Muscle of leg (tissue), 16 donors: ENCODE results near the gene DDX39B. TPM values are rescaled to one million over a fixed set of nuclear protein-coding genes. Genes with fewer than 3 reads are reported as not detected.
"Not testable (repeated sequence)": the region's sequence is repeated elsewhere in the genome, so short reads cannot be mapped to it uniquely, and the experiment has no call there.

ENCODE experiments used
- DNase-seq: peaks from one replicate; pipeline ENCODE4 v3.0.0; 2013
- H3K27ac ChIP-seq: one replicate; pipeline ENCODE4 v1.5.1; 2013; ENCODE audit warnings: mild to moderate bottlenecking, low read length, control low read depth
- H3K27me3 ChIP-seq: one replicate; pipeline ENCODE4 v1.6.1; 2013; ENCODE audit warnings: low read length; ENCODE audit not compliant: control insufficient read depth, insufficient read depth
- H3K36me3 ChIP-seq: one replicate; pipeline ENCODE4 v1.6.1; 2013; ENCODE audit warnings: low read length; ENCODE audit not compliant: control insufficient read depth, insufficient read depth
- H3K4me1 ChIP-seq: one replicate; pipeline ENCODE4 v1.6.1; 2013; ENCODE audit warnings: low read length; ENCODE audit not compliant: control insufficient read depth, insufficient read depth
- H3K4me3 ChIP-seq: one replicate; pipeline ENCODE4 v1.5.1; 2013; ENCODE audit warnings: low read length, control low read depth
- H3K9me3 ChIP-seq: replicated peaks from 2 replicates; pipeline ENCODE4 v1.6.1; 2013; ENCODE audit warnings: low read depth, low read length; ENCODE audit not compliant: control insufficient read depth
- WGBS: methylation state at CpG from one replicate; pipeline ENCODE4 v1.1.5; 2013; ENCODE audit warnings: missing lambda C conversion rate; ENCODE audit not compliant: insufficient coverage; 5-methylcytosine and 5-hydroxymethylcytosine counted together
- long read RNA-seq, 11 donors: transcript quantifications; one replicate each; lab custom pipeline, GENCODE V29; 2026
- polyA plus RNA-seq, 8 donors: library from polyadenylated mRNA; unstranded; fragments of 120-200 nt; gene quantifications; one replicate each; pipeline versions ENCODE4 v1.2.1 to v1.2.3, GENCODE V29; 2013; ENCODE audit warnings: inconsistent platforms in 1 of 8, low replicate concordance in 1 of 8; ENCODE audit not compliant: insufficient read length in 8 of 8, insufficient read depth in 1 of 8
- total RNA-seq: library from RNA; stranded (reverse); fragments of 120-200 nt; gene quantifications from one replicate; pipeline ENCODE4 v1.2.4, GENCODE V29; 2013

Gene DDX39B
- 354 TPM for total RNA-seq
- 100 to 1,000 TPM; 311 to 433 (median 373) TPM for polyA plus RNA-seq
- long read RNA-seq, donor 1, full-length matches to known transcripts: 36 of 59 reads
- long read RNA-seq, donor 1, partial matches to known transcripts: 23 of 59 reads
- long read RNA-seq, donor 1, other reads (novel, unspliced or antisense): 0 of 59 reads
- long read RNA-seq, donor 2, transcript DDX39B-214 (11 exons, 2,003 nt): major isoform, 6 of 9 reads
- long read RNA-seq, donor 2, partial matches to known transcripts: 0 of 9 reads
- long read RNA-seq, donor 2, other reads (novel, unspliced or antisense): 0 of 9 reads
- long read RNA-seq, donor 3, full-length matches to known transcripts: 78 of 142 reads
- long read RNA-seq, donor 3, partial matches to known transcripts: 64 of 142 reads
- long read RNA-seq, donor 3, other reads (novel, unspliced or antisense): 0 of 142 reads
- long read RNA-seq, donor 4, full-length matches to known transcripts: 33 of 53 reads
- long read RNA-seq, donor 4, partial matches to known transcripts: 20 of 53 reads
- long read RNA-seq, donor 4, other reads (novel, unspliced or antisense): 0 of 53 reads
- long read RNA-seq, donor 5, full-length matches to known transcripts: 136 of 240 reads
- long read RNA-seq, donor 5, partial matches to known transcripts: 88 of 240 reads
- long read RNA-seq, donor 5, other reads (novel, unspliced or antisense): 16 of 240 reads
- long read RNA-seq, donor 6, full-length matches to known transcripts: 118 of 256 reads
- long read RNA-seq, donor 6, partial matches to known transcripts: 138 of 256 reads
- long read RNA-seq, donor 6, other reads (novel, unspliced or antisense): 0 of 256 reads
- long read RNA-seq, donor 7, full-length matches to known transcripts: 73 of 118 reads
- long read RNA-seq, donor 7, partial matches to known transcripts: 45 of 118 reads
- long read RNA-seq, donor 7, other reads (novel, unspliced or antisense): 0 of 118 reads
- long read RNA-seq, donor 8, transcript DDX39B-217 (4 exons, 974 nt): minor isoform, 10 of 66 reads
- long read RNA-seq, donor 8, transcript DDX39B-214 (11 exons, 2,003 nt): major isoform, 24 of 66 reads
- long read RNA-seq, donor 8, transcript DDX39B-202 (11 exons, 2,133 nt): minor isoform, 8 of 66 reads
- long read RNA-seq, donor 8, partial matches to known transcripts: 24 of 66 reads
- long read RNA-seq, donor 8, other reads (novel, unspliced or antisense): 0 of 66 reads
- long read RNA-seq, donor 9, full-length matches to known transcripts: 40 of 173 reads
- long read RNA-seq, donor 9, partial matches to known transcripts: 121 of 173 reads
- long read RNA-seq, donor 9, other reads (novel, unspliced or antisense): 12 of 173 reads
- long read RNA-seq, donor 10, full-length matches to known transcripts: 99 of 162 reads
- long read RNA-seq, donor 10, partial matches to known transcripts: 63 of 162 reads
- long read RNA-seq, donor 10, other reads (novel, unspliced or antisense): 0 of 162 reads
- long read RNA-seq, donor 11, full-length matches to known transcripts: 78 of 100 reads
- long read RNA-seq, donor 11, partial matches to known transcripts: 22 of 100 reads
- long read RNA-seq, donor 11, other reads (novel, unspliced or antisense): 0 of 100 reads

- peaks cover 34% of the 10 kb centered on the region for H3K4me1 ChIP-seq
- peaks cover 38% of the 10 kb centered on the region for H3K36me3 ChIP-seq
- under 1% methylated on average over 39 of the region's 43 CpGs for WGBS
- peak within 1 kb of the TSS; percentile 58 for H3K4me3 ChIP-seq
- no peaks in the 10 kb centered on the region for H3K9me3 ChIP-seq
- H3K27ac ChIP-seq: peak within 1 kb of the TSS; percentile 99
- no peaks in the 10 kb centered on the region for H3K27me3 ChIP-seq
- DNase-seq: peak; percentile 99
Observed at GRCh38 chr6:31541658-31542521, at the start of gene DDX39B. DDX39B (minus strand) TSS chr6:31542003; CDS start chr6:31540532, 1,471 bp downstream.

- not testable (repeated sequence) for H3K36me3 ChIP-seq, H3K27me3 ChIP-seq, H3K4me3 ChIP-seq, H3K9me3 ChIP-seq, DNase-seq, H3K27ac ChIP-seq
- peaks cover 15% of the 10 kb centered on the region for H3K4me1 ChIP-seq
- 78% methylated on average over 5 of the region's 5 CpGs for WGBS
Observed at GRCh38 chr6:31590691-31591090, 48.9 kb upstream of the DDX39B start.

DNA sequence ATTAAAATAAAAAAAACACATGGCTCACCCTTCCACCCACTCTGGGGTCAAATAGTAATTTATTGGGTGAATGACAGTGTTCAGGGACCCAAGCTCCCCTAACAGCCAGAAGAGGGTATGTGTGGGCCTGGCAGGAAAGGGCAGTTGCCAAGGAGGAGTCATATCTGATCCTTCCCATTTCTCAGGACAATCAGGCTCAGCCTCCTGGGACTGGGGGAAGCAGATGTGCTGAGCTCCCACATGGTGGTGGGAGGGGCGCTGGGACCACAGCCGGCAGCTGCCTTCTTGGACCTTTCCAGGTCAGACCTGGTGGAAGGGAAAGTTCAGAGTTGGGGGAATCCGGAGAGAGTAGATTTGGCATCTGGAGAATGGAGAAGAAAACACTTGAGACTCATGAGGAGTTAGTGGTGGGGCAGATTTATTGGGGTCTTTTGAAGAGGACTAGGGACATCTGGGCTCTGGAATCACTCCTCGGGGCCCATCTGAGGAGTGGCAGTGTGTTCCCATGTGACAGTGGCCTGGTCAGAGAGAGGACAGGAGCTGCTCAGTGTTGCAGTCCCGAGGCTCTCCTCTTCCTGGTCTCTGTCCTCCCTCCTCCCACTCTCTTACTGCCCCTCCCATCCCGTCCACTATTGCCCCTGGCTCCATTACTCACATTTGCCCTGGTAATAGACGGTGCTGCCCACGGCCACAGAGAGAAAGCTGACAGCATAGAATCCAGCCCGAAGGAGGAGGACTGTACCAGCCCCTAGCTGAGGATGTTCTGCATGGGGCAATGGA is 47.3 kb upstream of the DDX39B start:
- H3K36me3 ChIP-seq: no peaks in the 10 kb centered on the region
- no peaks in the 10 kb centered on the region for H3K27me3 ChIP-seq
- peaks cover 17% of the 10 kb centered on the region for H3K4me1 ChIP-seq
- WGBS: 24% methylated on average over 8 of the region's 9 CpGs
- no peak for DNase-seq
- H3K4me3 ChIP-seq: no peak overlapping the region
- no peaks in the 10 kb centered on the region for H3K9me3 ChIP-seq
- H3K27ac ChIP-seq: no peak overlapping the region

DNA sequence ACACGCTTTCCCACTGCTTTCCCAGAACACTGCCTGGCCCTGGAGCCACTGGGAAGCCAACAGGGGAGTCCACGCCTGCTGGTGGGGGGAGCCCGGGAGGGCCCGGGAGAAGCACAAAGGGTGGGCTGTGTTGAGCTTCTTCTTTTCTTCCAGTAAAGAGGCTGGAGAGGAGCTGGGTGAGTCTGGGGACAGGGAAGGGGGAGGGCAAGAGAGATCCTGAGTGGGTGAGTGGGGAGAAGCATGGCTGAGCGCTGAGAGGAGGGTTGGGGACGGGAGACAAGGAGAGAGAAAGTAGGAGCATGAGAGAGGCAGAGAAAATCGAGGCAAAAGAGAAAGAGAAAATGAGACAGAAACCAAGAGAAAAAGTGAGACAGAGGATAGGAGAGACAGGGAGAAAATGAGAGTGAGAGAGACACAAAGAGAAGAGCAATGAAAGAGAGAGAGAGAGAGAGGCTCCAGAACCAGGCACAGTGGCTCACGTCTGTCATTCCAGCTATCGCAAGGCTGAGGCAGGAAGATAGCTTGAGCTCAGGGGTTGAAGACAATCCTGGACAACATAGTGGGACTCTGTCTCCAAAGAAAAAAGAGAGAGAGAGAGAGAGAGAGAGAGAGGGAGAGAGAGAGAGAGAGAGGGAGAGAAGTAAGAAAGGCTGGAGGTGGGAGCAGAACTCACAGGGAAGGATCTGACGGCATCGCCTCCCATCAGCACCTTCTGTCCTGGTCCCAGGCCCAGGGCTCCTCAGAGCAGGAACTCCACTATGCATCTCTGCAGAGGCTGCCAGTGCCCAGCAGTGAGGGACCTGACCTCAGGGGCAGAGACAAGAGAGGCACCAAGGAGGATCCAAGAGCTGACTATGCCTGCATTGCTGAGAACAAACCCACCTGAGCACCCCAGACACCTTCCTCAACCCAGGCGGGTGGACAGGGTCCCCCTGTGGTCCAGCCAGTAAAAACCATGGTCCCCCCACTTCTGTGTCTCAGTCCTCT is 46.3 kb upstream of the DDX39B start:
- 51% methylated on average over 10 of the region's 12 CpGs for WGBS
- no peak for DNase-seq
- no peaks in the 10 kb centered on the region for H3K27me3 ChIP-seq
- H3K4me3 ChIP-seq: no peak overlapping the region
- H3K4me1 ChIP-seq: peaks cover 17% of the 10 kb centered on the region
- no peak overlapping the region for H3K27ac ChIP-seq
- H3K9me3 ChIP-seq: no peaks in the 10 kb centered on the region
- H3K36me3 ChIP-seq: no peaks in the 10 kb centered on the region

DNA sequence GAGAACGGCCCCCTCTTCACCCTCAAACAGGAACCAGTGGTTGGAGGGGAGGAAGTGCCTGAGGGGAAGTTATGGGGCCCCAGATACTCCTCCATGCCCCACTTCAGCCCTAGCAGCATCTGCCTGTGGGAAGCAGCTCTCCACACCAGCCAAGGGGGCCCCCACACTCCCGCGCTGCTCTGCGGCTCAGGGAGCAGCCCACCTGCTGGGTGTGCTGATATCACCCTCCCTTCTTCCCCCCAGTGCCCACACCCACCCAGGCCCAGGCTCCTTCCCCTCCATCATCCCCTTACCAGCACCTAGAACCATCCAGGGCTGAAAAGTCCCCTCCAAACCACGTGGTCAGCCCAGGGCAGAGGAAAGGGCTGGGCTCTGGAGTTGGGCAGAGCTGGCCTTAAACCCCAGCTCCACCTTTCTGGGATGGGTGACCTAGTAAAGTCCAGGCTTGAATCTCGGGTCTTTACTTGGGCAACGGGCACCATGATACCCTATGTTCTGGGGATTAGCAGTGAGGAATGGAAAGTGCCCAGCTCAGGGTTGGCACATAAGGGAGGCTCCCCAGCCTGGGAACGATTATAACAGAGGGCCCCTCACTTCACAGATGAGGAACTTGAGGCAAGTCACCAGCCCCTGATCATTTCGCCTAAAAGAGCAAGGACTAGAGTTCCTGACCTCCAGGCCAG is 44.9 kb upstream of the DDX39B start:
- no peaks in the 10 kb centered on the region for H3K36me3 ChIP-seq
- no peak overlapping the region for H3K27ac ChIP-seq
- no peak overlapping the region for H3K4me3 ChIP-seq

DNA sequence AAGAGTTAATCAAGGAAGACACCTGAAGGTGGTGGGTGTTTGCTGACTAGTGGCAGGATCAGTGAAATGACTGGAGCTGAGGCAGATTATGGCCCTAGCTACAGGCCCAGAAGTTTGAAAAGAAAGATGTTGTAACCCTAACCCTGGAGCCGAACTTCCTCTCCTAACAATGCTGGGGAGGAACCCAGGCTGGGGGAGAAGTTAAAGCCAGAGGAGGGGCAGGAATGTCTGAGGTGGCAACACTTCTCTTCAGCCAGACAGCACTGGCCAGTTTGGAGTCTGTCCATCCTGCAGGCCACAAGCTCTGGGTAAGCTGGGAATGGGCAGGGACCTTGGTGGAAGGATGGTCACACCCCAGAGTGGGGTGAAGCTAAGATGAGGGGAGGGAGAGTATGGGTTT is 44.2 kb upstream of the DDX39B start, which contains the start of gene LST1:
TSS of gene LST1 (plus strand) at position 270 of the 400 bp plus-strand sequence. CDS start 1,023 bp downstream, outside the sequence.
- H3K36me3 ChIP-seq: no peaks in the 10 kb centered on the region
- no CpG with 5 or more reads among the region's 1 CpG for WGBS
- no peak within 1 kb of the TSS for H3K27ac ChIP-seq
- no peaks in the 10 kb centered on the region for H3K9me3 ChIP-seq
- H3K27me3 ChIP-seq: peaks cover 11% of the 10 kb centered on the region
- H3K4me1 ChIP-seq: peaks cover 25% of the 10 kb centered on the region
- no peak within 1 kb of the TSS for H3K4me3 ChIP-seq
- peak; percentile 47 for DNase-seq

More for the DNA sequence above, 44.9 kb upstream of the DDX39B start:
- 69% methylated on average over 7 of the region's 9 CpGs for WGBS
- Histone ChIP-seq H3K9me3 (no peaks in the 10 kb centered on the region), H3K27me3 (peaks cover 4% of the 10 kb centered on the region), H3K4me1 (peaks cover 18% of the 10 kb centered on the region)
- DNase-seq: peak; percentile 45

DNA sequence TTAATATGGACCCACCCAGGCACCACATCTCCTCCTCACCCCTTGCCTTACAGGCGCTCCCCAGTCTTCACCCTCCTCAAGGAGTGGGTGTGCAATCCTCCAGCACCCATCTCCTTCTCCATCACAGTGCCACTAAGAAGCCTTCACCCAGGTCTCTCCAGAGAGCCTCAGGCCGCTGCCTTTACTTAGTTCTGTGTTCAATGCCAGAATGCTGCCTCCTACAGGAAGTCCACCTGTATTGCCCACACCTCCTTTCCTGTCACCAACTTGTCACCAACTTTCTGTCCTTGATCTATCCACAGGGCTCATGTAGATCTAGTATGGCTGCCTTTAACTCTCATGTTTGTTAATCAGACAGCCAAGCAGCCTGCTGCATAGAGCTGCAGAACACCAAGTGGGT is 43.7 kb upstream of the DDX39B start:
- Histone ChIP-seq H3K4me3 (no peak overlapping the region), H3K27me3 (peaks cover 11% of the 10 kb centered on the region), H3K4me1 (peaks cover 27% of the 10 kb centered on the region), H3K36me3 (no peaks in the 10 kb centered on the region), H3K27ac (no peak overlapping the region), H3K9me3 (no peaks in the 10 kb centered on the region)
- WGBS: 61% methylated on average over 2 of the region's 2 CpGs
- no peak for DNase-seq
